Lung (tissue), 12 donors: ENCODE results near the gene ASB4. TPM values are rescaled to one million over a fixed set of nuclear protein-coding genes. Genes with fewer than 3 reads are reported as not detected.

Source experiments
- ATAC-seq: fragments of 200-7000 bp; cut with Tn5 transposase; one replicate; pipeline ENCODE4 v1.9.1; 2020; ENCODE audit warnings: moderate number of reproducible peaks; ENCODE audit not compliant: insufficient read depth, low FRiP score
- DNase-seq, 3 donors: peaks; one replicate each; pipeline ENCODE4 v3.0.0-alpha.2; 2013 to 2017
- H3K27ac ChIP-seq, 2 donors: one replicate each; pipeline ENCODE4 v1.5.1; 2013; ENCODE audit warnings: mild to moderate bottlenecking in 2 of 2, moderate library complexity in 2 of 2, control low read depth in 1 of 2, inconsistent platforms in 1 of 2, low read depth in 1 of 2, low read length in 1 of 2
- H3K27me3 ChIP-seq, 3 donors: one replicate each; pipeline ENCODE4 v1.5.1; 2013; ENCODE audit warnings: low read length in 2 of 3; ENCODE audit not compliant: control insufficient read depth in 3 of 3, insufficient read depth in 3 of 3
- H3K36me3 ChIP-seq, 4 donors: one replicate each; pipeline ENCODE4 v1.5.1; 2013; ENCODE audit warnings: low read length in 4 of 4, mild to moderate bottlenecking in 1 of 4, moderate library complexity in 1 of 4; ENCODE audit not compliant: control insufficient read depth in 4 of 4, insufficient read depth in 4 of 4
- H3K4me1 ChIP-seq, 5 donors: one replicate each; pipeline ENCODE4 v1.5.1; 2013; ENCODE audit warnings: low read length in 5 of 5, mild to moderate bottlenecking in 2 of 5, moderate library complexity in 1 of 5; ENCODE audit not compliant: control insufficient read depth in 5 of 5, insufficient read depth in 5 of 5
- H3K4me3 ChIP-seq: one replicate; pipeline ENCODE4 v1.5.1; 2013; ENCODE audit warnings: mild to moderate bottlenecking, control low read depth, moderate library complexity
- H3K9ac ChIP-seq, 2 donors: one replicate each; pipeline ENCODE4 v1.5.1; 2013; ENCODE audit warnings: low read length in 2 of 2, control low read depth in 1 of 2; ENCODE audit not compliant: insufficient read depth in 1 of 2
- H3K9me3 ChIP-seq, 4 donors: one replicate each; pipeline ENCODE4 v1.5.1; 2013; ENCODE audit warnings: low read length in 3 of 4, mild to moderate bottlenecking in 1 of 4, moderate library complexity in 1 of 4; ENCODE audit not compliant: control insufficient read depth in 4 of 4, insufficient read depth in 3 of 4
- CTCF ChIP-seq: IDR thresholded peaks from 2 replicates; pipeline ENCODE4 v1.5.1; 2012; ENCODE audit warnings: mild to moderate bottlenecking; ENCODE audit errors: control extremely low read depth, extremely low read depth
- WGBS, 2 donors: extraction: QIAGEN DNeasy Blood & Tissue Kit; methylation state at CpG; one replicate each; pipeline ENCODE4 v1.1.7; 2013; 5-methylcytosine and 5-hydroxymethylcytosine counted together
- polyA plus RNA-seq, 2 donors: library from polyadenylated mRNA; stranded (reverse); fragments of 200-250 nt; gene quantifications; one replicate each; pipeline ENCODE4 v1.2.1, GENCODE V29; 2013
- total RNA-seq, 2 donors: library from RNA; depleted of rRNA in 1 of 2; stranded (reverse); fragments of >200 nt in 1 of 2; gene quantifications; one replicate each; pipeline ENCODE4 v1.2.1, GENCODE V29; 2014 to 2021
- donor health status: control.
- donor health status: control.
- donor health status: Bipolar disorder and iron deficiency.
- donor health status: healthy.
- donor health status: DM: yes; HTN: yes; CAD: no.

The ASB4 gene
- total and polyA plus RNA-seq, 4 donors: 0.05 to 3.3 (median 0.60) TPM

GRCh38 chr7:95537468-95537867, 51.7 kb downstream of the ASB4 start:
- H3K27ac ChIP-seq: no peak overlapping the region
- no peak for ATAC-seq
- no peak for DNase-seq
- no peaks in the 10 kb centered on the region for H3K9me3 ChIP-seq
- WGBS, 2 donors: 82 to 90% methylated on average over 2 of the region's 2 CpGs
- H3K27me3 ChIP-seq: no peaks in the 10 kb centered on the region
- no peak for TF ChIP-seq CTCF
- H3K4me1 ChIP-seq: no peaks in the 10 kb centered on the region
- no peak overlapping the region for H3K4me3 ChIP-seq
- H3K9ac ChIP-seq: no peak overlapping the region
- H3K36me3 ChIP-seq: no peaks in the 10 kb centered on the region

DNA sequence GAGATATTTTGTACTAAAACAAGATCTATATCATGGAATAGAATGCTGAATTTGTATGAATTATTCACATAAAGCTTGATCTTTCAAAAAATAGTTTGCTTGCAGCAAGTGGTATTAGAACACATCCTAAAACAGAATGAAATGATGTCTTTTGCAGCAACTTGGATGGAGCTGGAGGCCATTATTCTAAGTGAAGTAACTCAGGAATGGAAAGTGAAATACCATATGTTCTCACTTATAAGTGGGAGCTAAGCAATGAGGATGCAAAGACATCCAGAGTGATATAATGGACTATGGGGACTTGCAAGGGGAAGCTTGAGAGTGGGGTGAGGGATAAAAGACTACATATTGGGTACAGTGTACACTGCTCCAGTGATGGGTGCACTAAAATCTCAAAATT, 53.7 kb downstream of the ASB4 start:
- H3K9me3 ChIP-seq: no peaks in the 10 kb centered on the region
- no peak for TF ChIP-seq CTCF
- DNase-seq (no peak), ATAC-seq (no peak)
- no peak overlapping the region for H3K27ac ChIP-seq
- H3K36me3 ChIP-seq: no peaks in the 10 kb centered on the region
- no peaks in the 10 kb centered on the region for H3K4me1 ChIP-seq
- H3K27me3 ChIP-seq: no peaks in the 10 kb centered on the region
- H3K4me3 ChIP-seq: no peak overlapping the region
- H3K9ac ChIP-seq: no peak overlapping the region

GRCh38 chr7:95540366-95540765, 54.6 kb downstream of the ASB4 start:
- no peak overlapping the region for H3K9ac ChIP-seq
- no peak overlapping the region for H3K4me3 ChIP-seq
- no peaks in the 10 kb centered on the region for H3K36me3 ChIP-seq
- no peaks in the 10 kb centered on the region for H3K9me3 ChIP-seq
- DNase-seq: no peak
- no peak overlapping the region for H3K27ac ChIP-seq
- TF ChIP-seq CTCF: no peak
- peaks cover 0 to 3% (median under 1%) of the 10 kb centered on the region in 5 donors for H3K4me1 ChIP-seq
- H3K27me3 ChIP-seq: no peaks in the 10 kb centered on the region
- 79 to 88% methylated on average over 1 of the region's 1 CpG for WGBS, 2 donors
- ATAC-seq: no peak

DNA sequence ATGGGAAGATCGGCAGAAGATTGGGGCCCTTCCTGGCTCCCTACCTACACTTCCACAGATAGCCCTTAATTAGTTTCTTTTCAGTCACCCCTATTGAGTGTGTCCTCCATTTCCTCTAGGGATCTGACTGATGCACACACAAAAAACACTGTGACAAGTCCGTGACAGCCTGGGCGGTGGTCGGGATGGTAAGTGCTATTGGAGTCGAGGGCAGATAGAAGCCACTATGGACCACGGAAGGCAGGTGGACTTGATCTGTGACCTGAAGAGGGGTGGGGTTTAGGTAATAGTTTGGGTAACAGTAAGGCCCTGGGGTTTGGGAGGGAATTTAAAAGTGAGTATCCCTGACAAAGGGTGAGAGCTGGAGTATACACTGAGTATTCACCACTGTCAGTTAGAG, 57.6 kb downstream of the ASB4 start:
- no peak for DNase-seq
- no peak for ATAC-seq
- 95% methylated on average over 6 of the region's 6 CpGs for WGBS, 2 donors
- no peaks in the 10 kb centered on the region for H3K27me3 ChIP-seq
- no peaks in the 10 kb centered on the region for H3K36me3 ChIP-seq
- no peaks in the 10 kb centered on the region for H3K9me3 ChIP-seq
- no peak overlapping the region for H3K9ac ChIP-seq
- H3K27ac ChIP-seq: no peak overlapping the region
- TF ChIP-seq CTCF: no peak
- no peak overlapping the region for H3K4me3 ChIP-seq
- H3K4me1 ChIP-seq: peaks cover 1 to 18% (median 4%) of the 10 kb centered on the region in 5 donors
